KBM-7 (cell line): Measurements from ENCODE around the gene TCF7L1.

Source experiments
- DNase-seq: peaks from one replicate; pipeline ENCODE4 v3.0.0-alpha.2; 2015
- in situ Hi-C: fragments of 300-500 bp; cut with MboI; formaldehyde crosslinking; loops from 2 replicates; pipeline ENCODE4 v1.14.3; 2020; ENCODE audit warnings: low sequenced_read_pairs, low pct_unique_long_range_greater_than_20kb, mixed read lengths

Gene TCF7L1

GRCh38 chr2:85264471-85264870 lies 131.3 kb downstream of the TCF7L1 start:
- no peak for DNase-seq
- in situ Hi-C loops: no loop called here

- in situ Hi-C loops: no loop called here
- DNase-seq: no peak
Measured at GRCh38 chr2:85265304-85265703, 132.1 kb downstream of the TCF7L1 start.

- in situ Hi-C loops: no loop called here
- DNase-seq: peak; percentile 33
Measured at GRCh38 chr2:85266146-85267041, 133.2 kb downstream of the TCF7L1 start.

- in situ Hi-C loops: no loop called here
- no peak for DNase-seq
Measured at GRCh38 chr2:85269959-85270358, 136.8 kb downstream of the TCF7L1 start.

- in situ Hi-C loops: no loop called here
Measured at GRCh38 chr2:85272357-85272756, 139.2 kb downstream of the TCF7L1 start.

GRCh38 chr2:85273738-85274731 lies 140.8 kb downstream of the TCF7L1 start:
- no peak for DNase-seq
- in situ Hi-C loops: no loop called here

More at GRCh38 chr2:85272357-85272756, 139.2 kb downstream of the TCF7L1 start:
- DNase-seq: no peak

- in situ Hi-C loops: loop anchor here (25.0 kb wide), 2 partner anchors 214 to 789 kb away; no protein-coding TSS in a partner anchor
- DNase-seq: no peak
Measured at GRCh38 chr2:85275984-85276540, 142.9 kb downstream of the TCF7L1 start.

- DNase-seq: no peak
- in situ Hi-C loops: loop anchor here (25.0 kb wide), 2 partner anchors 214 to 789 kb away; no protein-coding TSS in a partner anchor
Measured at GRCh38 chr2:85276571-85277118, 143.5 kb downstream of the TCF7L1 start.

- in situ Hi-C loops: loop anchor here (25.0 kb wide), 2 partner anchors 215 to 790 kb away; no protein-coding TSS in a partner anchor
- DNase-seq: no peak
Measured at GRCh38 chr2:85277416-85278158, 144.4 kb downstream of the TCF7L1 start.

- in situ Hi-C loops: loop anchor here (25.0 kb wide), 2 partner anchors 216 to 791 kb away; no protein-coding TSS in a partner anchor
- DNase-seq: no peak
Measured at GRCh38 chr2:85278361-85278760, 145.2 kb downstream of the TCF7L1 start.

- in situ Hi-C loops: loop anchor here (25.0 kb wide), 2 partner anchors 219 to 794 kb away; no protein-coding TSS in a partner anchor
- DNase-seq: no peak
Measured at GRCh38 chr2:85281553-85281952, 148.4 kb downstream of the TCF7L1 start.

GRCh38 chr2:85282914-85283313 lies 149.7 kb downstream of the TCF7L1 start:
- DNase-seq: no peak
- in situ Hi-C loops: loop anchor here (25.0 kb wide), 2 partner anchors 221 to 796 kb away; no protein-coding TSS in a partner anchor

- in situ Hi-C loops: loop anchor here (25.0 kb wide), 2 partner anchors 221 to 796 kb away; no protein-coding TSS in a partner anchor
- no peak for DNase-seq
Measured at GRCh38 chr2:85283641-85284040, 150.4 kb downstream of the TCF7L1 start.

- no peak for DNase-seq
- in situ Hi-C loops: loop anchor here (25.0 kb wide), 2 partner anchors 225 to 800 kb away; no protein-coding TSS in a partner anchor
Measured at GRCh38 chr2:85286918-85287317, 153.7 kb downstream of the TCF7L1 start.

- in situ Hi-C loops: loop anchor here (25.0 kb wide), 2 partner anchors 225 to 800 kb away; no protein-coding TSS in a partner anchor
- DNase-seq: no peak
Measured at GRCh38 chr2:85287721-85288120, 154.5 kb downstream of the TCF7L1 start.

- in situ Hi-C loops: loop anchor here (25.0 kb wide), 2 partner anchors 226 to 801 kb away; no protein-coding TSS in a partner anchor
- DNase-seq: no peak
Measured at GRCh38 chr2:85288244-85288725, 155.1 kb downstream of the TCF7L1 start.

- in situ Hi-C loops: loop anchor here (25.0 kb wide), 2 partner anchors 229 to 804 kb away; no protein-coding TSS in a partner anchor
- peak; percentile 15 for DNase-seq
Measured at GRCh38 chr2:85291425-85292023, 158.3 kb downstream of the TCF7L1 start.
